ENCODE results near the gene FBL.

- TF ChIP-seq CTCF (conservative IDR thresholded peaks at IDR 0.05; ENCODE audit: low read depth, low read length) = no peak
- no peak for TF ChIP-seq EZH2 (IDR thresholded peaks at IDR 0.05; ENCODE audit: borderline replicate concordance, low read depth, low read length, poor library complexity, severe bottlenecking)
Observed at GRCh38 chr19:39795001-39795400, 51.2 kb downstream of the FBL start.
